Measurements from ENCODE around the gene SGMS1.
A peak's percentile ranks its signal among the peaks of the same experiment; 100 is the strongest.
"Not testable (repeated sequence)": the region's sequence is repeated elsewhere in the genome, so short reads cannot be mapped to it uniquely, and the experiment has no call there.

Gene SGMS1

GRCh38 chr10:50355693-50356480 is 267.9 kb downstream of the SGMS1 start:
- FAIRE-seq = not testable (repeated sequence)

- no peak for FAIRE-seq
Observed at GRCh38 chr10:50351483-50352146, 272.1 kb downstream of the SGMS1 start.

- FAIRE-seq = no peak
Observed at GRCh38 chr10:50350366-50350765, 273.4 kb downstream of the SGMS1 start.

GRCh38 chr10:50349554-50349953 is 274.2 kb downstream of the SGMS1 start:
- no peak for FAIRE-seq

- no peak for FAIRE-seq
Observed at GRCh38 chr10:50347394-50347802, 276.4 kb downstream of the SGMS1 start.

GRCh38 chr10:50346942-50347341 is 276.8 kb downstream of the SGMS1 start:
- FAIRE-seq = no peak

GRCh38 chr10:50345545-50345944 is 278.2 kb downstream of the SGMS1 start:
- FAIRE-seq = no peak

GRCh38 chr10:50343702-50344331 is 279.9 kb downstream of the SGMS1 start:
- no peak for FAIRE-seq

- peak; percentile 47 for FAIRE-seq
Observed at GRCh38 chr10:50341987-50342386, 281.8 kb downstream of the SGMS1 start.

- no peak for FAIRE-seq
Observed at GRCh38 chr10:50336140-50336539, 287.6 kb downstream of the SGMS1 start.

- FAIRE-seq = no peak
Observed at GRCh38 chr10:50335397-50335796, 288.4 kb downstream of the SGMS1 start.

- no peak for FAIRE-seq
Observed at GRCh38 chr10:50334273-50334672, 289.5 kb downstream of the SGMS1 start.

GRCh38 chr10:50333872-50334271 is 289.9 kb downstream of the SGMS1 start:
- FAIRE-seq = no peak

- FAIRE-seq = no peak
Observed at GRCh38 chr10:50332108-50332842, 291.5 kb downstream of the SGMS1 start.

GRCh38 chr10:50331486-50331885 is 292.3 kb downstream of the SGMS1 start:
- no peak for FAIRE-seq

- FAIRE-seq = no peak
Observed at GRCh38 chr10:50326757-50327701, 296.7 kb downstream of the SGMS1 start.

- no peak for FAIRE-seq
Observed at GRCh38 chr10:50326172-50326555, 297.6 kb downstream of the SGMS1 start.

GRCh38 chr10:50325449-50326171 is 298.1 kb downstream of the SGMS1 start:
- no peak for FAIRE-seq

- FAIRE-seq = no peak
Observed at GRCh38 chr10:50324680-50325393, 298.9 kb downstream of the SGMS1 start.

- FAIRE-seq = no peak
Observed at GRCh38 chr10:50324046-50324445, 299.7 kb downstream of the SGMS1 start.

- no peak for FAIRE-seq
Observed at GRCh38 chr10:50322077-50322476, 301.7 kb downstream of the SGMS1 start.

Data from islet of Langerhans (tissue), 1 donor.